Gastroesophageal sphincter (tissue), 4 donors: ENCODE results near the gene AGPAT3. TPM values are rescaled to one million over a fixed set of nuclear protein-coding genes. Genes with fewer than 3 reads are reported as not detected.

ENCODE experiments used
- ATAC-seq: fragments of 150-250 bp; one replicate; pipeline ENCODE4 v1.9.1; 2016; ENCODE audit warnings: mild to moderate bottlenecking, moderate library complexity
- H3K27ac ChIP-seq, 4 donors: fragments of 200-600 bp; sonication (generic) in 3 of 4; 1 replicate in 3 of 4; 2 replicates in 1 of 4; pipeline ENCODE4 v1.5.1; 2016 to 2019
- H3K27me3 ChIP-seq: fragments of 200-600 bp; sonication (generic); one replicate; pipeline ENCODE4 v1.5.1; 2019
- H3K36me3 ChIP-seq, 2 donors: fragments of 200-600 bp; sonication (generic); one replicate each; pipeline ENCODE4 v1.5.1; 2019; ENCODE audit warnings: control low read depth in 1 of 2
- H3K4me1 ChIP-seq, 3 donors: fragments of 200-600 bp; sonication (generic); 1 replicate in 2 of 3; 2 replicates in 1 of 3; pipeline ENCODE4 v1.5.1; 2016 to 2019; ENCODE audit warnings: control low read depth in 2 of 3
- H3K4me3 ChIP-seq, 2 donors: fragments of 200-600 bp; sonication (generic); one replicate each; pipeline ENCODE4 v1.5.1; 2019; ENCODE audit warnings: mild to moderate bottlenecking in 1 of 2, moderate library complexity in 1 of 2
- H3K9me3 ChIP-seq, 3 donors: fragments of 200-600 bp; sonication (generic); one replicate each; pipeline ENCODE4 v1.5.1; 2017 to 2019; ENCODE audit warnings: control low read depth in 2 of 3
- CTCF ChIP-seq, 4 experiments: fragments of 200-600 bp in 2 of 4; fragments of 450-650 bp in 2 of 4; sonication (generic) in 1 of 4; IDR thresholded peaks; one replicate each; pipeline ENCODE4 v1.5.1; 2017 to 2019; ENCODE audit warnings: antibody characterized with exemption in 4 of 4, mild to moderate bottlenecking in 2 of 4, moderate library complexity in 2 of 4
- EP300 ChIP-seq: sonication (generic); formaldehyde crosslinking; IDR thresholded peaks from one replicate; pipeline ENCODE4 v1.6.1; 2017; ENCODE audit warnings: antibody characterized with exemption, mild to moderate bottlenecking
- POLR2A ChIP-seq, 2 donors: fragments of 450-650 bp; IDR thresholded peaks; one replicate each; pipeline ENCODE4 v1.6.1; 2017; ENCODE audit warnings: antibody characterized with exemption in 2 of 2, mild to moderate bottlenecking in 2 of 2, moderate library complexity in 1 of 2
- POLR2AphosphoS5 ChIP-seq: sonication (generic); formaldehyde crosslinking; IDR thresholded peaks from one replicate; pipeline ENCODE4 v1.6.1; 2017; ENCODE audit warnings: antibody characterized with exemption
- WGBS, 2 donors: methylation state at CpG; one replicate each; pipeline ENCODE4 v1.1.5; 2018; ENCODE audit warnings: low coverage in 1 of 2; 5-methylcytosine and 5-hydroxymethylcytosine counted together
- total RNA-seq, 4 donors: library from RNA; depleted of rRNA; stranded (reverse); fragments of >200 nt; gene quantifications; one replicate each; pipeline ENCODE4 v1.1.0, GENCODE V29; 2016

Gene AGPAT3
- total RNA-seq, 4 donors from 2014 or later = 27.1 to 46.9 (median 32.2) TPM

- 65 to 68% methylated on average over 3 to 5 of the region's 18 CpGs for WGBS, 2 donors
- no peak for ATAC-seq
These were observed 102.0 kb downstream of the AGPAT3 start for GRCh38 chr21:43966946-43967512.

GRCh38 chr21:43967981-43968380, 103.0 kb downstream of the AGPAT3 start:
- Histone ChIP-seq H3K27ac (no peak overlapping the region), H3K27me3 (no peaks in the 10 kb centered on the region), H3K36me3 (peaks cover 0 to 85% of the 10 kb centered on the region in 2 donors), H3K9me3 (no peaks in the 10 kb centered on the region), H3K4me1 (peaks cover 0 to under 1% (median 0%) of the 10 kb centered on the region in 3 donors), H3K4me3 (no peak overlapping the region)
- TF ChIP-seq POLR2A (IDR thresholded peaks at IDR 0.05) (no peak), CTCF (IDR thresholded peaks at IDR 0.05) (no peak), EP300 (no peak), POLR2AphosphoS5 (no peak)
- no peak for ATAC-seq
- WGBS, 2 donors = no CpG with 5 or more reads among the region's 15 CpGs

More at GRCh38 chr21:43966946-43967512, 102.0 kb downstream of the AGPAT3 start:
- Histone ChIP-seq H3K9me3 (no peaks in the 10 kb centered on the region), H3K4me1 (no peaks in the 10 kb centered on the region), H3K4me3 (no peak overlapping the region), H3K36me3 (peaks cover 0 to 76% of the 10 kb centered on the region in 2 donors), H3K27me3 (no peaks in the 10 kb centered on the region), H3K27ac (no peak overlapping the region)
- TF ChIP-seq POLR2AphosphoS5 (no peak), POLR2A (IDR thresholded peaks at IDR 0.05) (no peak), EP300 (no peak)

GRCh38 chr21:43968410-43969114, 103.5 kb downstream of the AGPAT3 start:
- Histone ChIP-seq H3K4me3 (no peak overlapping the region), H3K9me3 (no peaks in the 10 kb centered on the region), H3K36me3 (peaks cover 0 to 88% of the 10 kb centered on the region in 2 donors), H3K4me1 (peaks cover 0 to 4% (median 0%) of the 10 kb centered on the region in 3 donors), H3K27ac (no peak overlapping the region), H3K27me3 (no peaks in the 10 kb centered on the region)
- WGBS, 2 donors = 91 to 100% methylated on average over 2 to 8 of the region's 19 CpGs
- ATAC-seq = no peak
- TF ChIP-seq POLR2A (IDR thresholded peaks at IDR 0.05) (no peak), POLR2AphosphoS5 (no peak), CTCF (IDR thresholded peaks at IDR 0.05) (no peak), EP300 (no peak)

GRCh38 chr21:43969115-43969444, 104.1 kb downstream of the AGPAT3 start:
- 60% methylated on average over 1 of the region's 17 CpGs; no CpG with 5 or more reads in 1 of the 2 donors for WGBS, 2 donors

GRCh38 chr21:43970551-43970950, 105.5 kb downstream of the AGPAT3 start:
- no peak for ATAC-seq
- no peaks in the 10 kb centered on the region for H3K9me3 ChIP-seq
- H3K27ac ChIP-seq = no peak overlapping the region
- 90% methylated on average over 6 of the region's 18 CpGs; no CpG with 5 or more reads in 1 of the 2 donors for WGBS, 2 donors
- TF ChIP-seq POLR2AphosphoS5 (no peak), EP300 (no peak), CTCF (IDR thresholded peaks at IDR 0.05) (no peak), POLR2A (IDR thresholded peaks at IDR 0.05) (no peak)
- H3K4me3 ChIP-seq = no peak overlapping the region
- H3K4me1 ChIP-seq = peaks cover 0 to 10% (median 0%) of the 10 kb centered on the region in 3 donors
- peaks cover 0 to 82% of the 10 kb centered on the region in 2 donors for H3K36me3 ChIP-seq
- no peaks in the 10 kb centered on the region for H3K27me3 ChIP-seq

More at GRCh38 chr21:43969115-43969444, 104.1 kb downstream of the AGPAT3 start:
- no peaks in the 10 kb centered on the region for H3K27me3 ChIP-seq
- no peaks in the 10 kb centered on the region for H3K9me3 ChIP-seq
- TF ChIP-seq POLR2AphosphoS5 (no peak), POLR2A (IDR thresholded peaks at IDR 0.05) (no peak), EP300 (no peak), CTCF (IDR thresholded peaks at IDR 0.05) (no peak)
- ATAC-seq = no peak
- no peak overlapping the region for H3K4me3 ChIP-seq
- H3K36me3 ChIP-seq = peaks cover 0 to 90% of the 10 kb centered on the region in 2 donors
- peaks cover 0 to 4% (median 0%) of the 10 kb centered on the region in 3 donors for H3K4me1 ChIP-seq
- H3K27ac ChIP-seq = no peak overlapping the region
